ENCODE measurements around the gene SPATC1L.
A peak's percentile ranks its signal among the peaks of the same experiment; 100 is the strongest.

SPATC1L gene

DNA sequence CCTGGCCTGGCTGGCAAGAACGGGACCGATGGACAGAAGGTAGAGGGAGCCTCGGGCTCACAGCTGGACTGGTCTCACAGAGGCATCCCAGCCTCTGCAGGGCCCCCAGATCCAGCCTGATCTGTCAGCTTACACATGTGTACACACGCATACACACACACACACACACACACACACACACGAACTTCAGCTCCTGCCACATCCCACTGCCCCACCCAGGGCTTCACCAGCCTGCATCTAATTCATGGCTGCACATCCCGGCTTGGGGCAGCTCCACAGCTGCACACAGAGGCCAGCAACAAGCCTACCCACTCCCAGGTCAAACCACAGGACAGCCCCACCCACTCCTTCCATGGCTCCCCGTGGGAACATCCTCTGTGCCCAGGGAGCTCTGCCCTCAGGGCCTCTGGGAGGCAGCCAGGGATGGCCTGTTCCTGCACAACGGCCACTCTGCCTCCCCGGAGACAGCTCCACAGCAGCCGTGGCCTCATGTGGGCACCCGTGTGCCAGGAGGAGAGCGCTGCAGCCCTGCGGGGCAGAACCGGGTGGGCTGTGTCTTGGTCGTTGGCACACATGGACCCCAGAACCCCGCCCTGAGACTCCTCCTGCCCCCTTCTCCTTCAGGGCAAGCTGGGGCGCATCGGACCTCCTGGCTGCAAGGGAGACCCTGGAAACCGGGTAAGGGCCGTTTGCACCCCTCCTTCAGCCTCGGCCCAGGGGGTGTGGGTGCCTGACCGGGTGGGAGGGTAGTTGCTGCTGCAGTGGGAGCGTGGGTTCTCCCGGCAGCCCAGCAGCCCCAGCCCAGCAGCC lies 67.3 kb downstream of the SPATC1L start:
- Histone ChIP-seq H3K9me3 (ENCODE audit: control insufficient read depth in 2 of 2, low read length in 2 of 2) (no peaks in the 10 kb centered on the region), H3K9ac (ENCODE audit: low read depth in 1 of 2, low read length in 2 of 2) (no peak overlapping the region), H3K4me3 (ENCODE audit: low read length in 2 of 2) (no peak overlapping the region), H3K4me1 (ENCODE audit: control insufficient read depth in 2 of 2, insufficient read depth in 2 of 2, low read length in 2 of 2) (no peaks in the 10 kb centered on the region), H3K27ac (ENCODE audit: low read depth in 2 of 2, low read length in 2 of 2) (no peak overlapping the region), H3K36me3 (ENCODE audit: control insufficient read depth in 2 of 2, insufficient read depth in 2 of 2, low read length in 2 of 2) (peaks cover 4% of the 10 kb centered on the region in 2 donors), H3K27me3 (ENCODE audit: control insufficient read depth in 2 of 2, insufficient read depth in 2 of 2, low read length in 2 of 2) (no peaks in the 10 kb centered on the region)

DNA sequence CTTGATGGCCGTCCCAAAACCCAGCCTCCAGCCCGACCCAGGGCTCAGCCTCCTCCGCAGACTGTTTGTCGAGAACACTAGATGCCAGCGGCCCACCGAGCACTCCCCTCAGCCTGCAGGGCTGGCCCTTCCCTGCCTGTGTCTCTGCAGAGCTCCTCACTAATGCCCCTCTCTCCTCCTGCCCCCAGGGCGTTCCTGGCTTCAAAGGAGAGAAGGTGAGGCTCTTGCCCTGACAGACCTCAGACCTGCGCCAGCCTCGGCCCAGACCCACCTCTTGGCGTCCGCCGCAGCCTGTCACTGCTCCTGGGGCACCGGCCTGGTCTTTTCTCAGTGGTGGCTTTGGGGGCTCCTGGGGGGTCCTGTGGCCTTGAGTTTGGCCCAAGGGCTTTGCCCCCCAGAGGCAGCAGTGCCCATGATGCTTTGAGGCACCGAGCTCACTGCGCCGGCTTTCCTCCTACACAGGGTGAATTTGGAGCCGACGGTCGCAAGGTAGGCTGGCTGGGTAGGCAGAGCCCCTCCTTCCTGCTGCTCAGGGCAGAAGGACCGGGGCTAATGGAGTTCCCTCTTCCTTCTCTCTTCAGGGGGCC lies 68.0 kb downstream of the SPATC1L start:
- Histone ChIP-seq H3K4me3 (ENCODE audit: low read length in 2 of 2) (no peak overlapping the region), H3K4me1 (ENCODE audit: control insufficient read depth in 2 of 2, insufficient read depth in 2 of 2, low read length in 2 of 2) (no peaks in the 10 kb centered on the region), H3K9me3 (ENCODE audit: control insufficient read depth in 2 of 2, low read length in 2 of 2) (no peaks in the 10 kb centered on the region), H3K27ac (ENCODE audit: low read depth in 2 of 2, low read length in 2 of 2) (no peak overlapping the region), H3K9ac (ENCODE audit: low read depth in 1 of 2, low read length in 2 of 2) (no peak overlapping the region), H3K27me3 (ENCODE audit: control insufficient read depth in 2 of 2, insufficient read depth in 2 of 2, low read length in 2 of 2) (no peaks in the 10 kb centered on the region), H3K36me3 (ENCODE audit: control insufficient read depth in 2 of 2, insufficient read depth in 2 of 2, low read length in 2 of 2) (peaks cover 4% of the 10 kb centered on the region in 2 donors)

DNA sequence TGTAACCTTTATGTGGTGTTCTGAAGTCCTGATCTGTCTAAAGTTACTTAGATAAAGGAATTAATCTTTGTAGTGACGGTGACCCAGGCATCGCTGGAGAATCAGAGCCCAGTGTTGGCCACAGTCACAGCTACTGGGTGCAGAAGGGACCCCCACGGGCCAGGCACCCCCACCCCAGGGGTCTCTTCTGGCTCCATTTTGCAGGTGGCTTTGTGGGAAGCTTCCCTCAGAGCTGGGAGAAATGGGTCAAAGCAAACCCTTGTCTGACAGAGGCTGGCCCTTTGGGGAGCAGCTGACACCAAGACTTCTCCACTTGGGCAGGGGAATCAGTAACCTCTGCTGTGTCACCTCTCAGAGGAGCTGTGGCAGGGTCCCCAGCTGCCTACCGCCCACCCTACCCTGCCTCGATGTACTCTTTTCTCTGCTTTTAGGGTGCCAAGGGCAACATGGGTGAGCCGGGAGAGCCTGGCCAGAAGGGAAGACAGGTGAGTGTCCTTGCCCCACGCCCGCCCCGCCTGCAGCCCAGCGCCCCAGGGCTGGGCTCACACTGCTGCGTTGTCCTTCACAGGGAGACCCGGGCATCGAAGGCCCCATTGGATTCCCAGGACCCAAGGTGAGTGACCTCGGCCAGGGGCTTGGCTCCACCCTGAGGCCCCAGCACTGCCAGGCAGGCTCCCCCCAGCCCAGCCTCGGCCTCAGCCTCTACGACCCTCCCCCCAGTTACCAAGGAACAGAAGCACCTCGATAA lies 68.6 kb downstream of the SPATC1L start:
- H3K36me3 ChIP-seq (ENCODE audit: control insufficient read depth in 2 of 2, insufficient read depth in 2 of 2, low read length in 2 of 2), result peaks cover 4% of the 10 kb centered on the region in 2 donors
- H3K9me3 ChIP-seq (ENCODE audit: control insufficient read depth in 2 of 2, low read length in 2 of 2), result no peaks in the 10 kb centered on the region
- no peak overlapping the region for H3K27ac ChIP-seq (ENCODE audit: low read depth in 2 of 2, low read length in 2 of 2)

DNA sequence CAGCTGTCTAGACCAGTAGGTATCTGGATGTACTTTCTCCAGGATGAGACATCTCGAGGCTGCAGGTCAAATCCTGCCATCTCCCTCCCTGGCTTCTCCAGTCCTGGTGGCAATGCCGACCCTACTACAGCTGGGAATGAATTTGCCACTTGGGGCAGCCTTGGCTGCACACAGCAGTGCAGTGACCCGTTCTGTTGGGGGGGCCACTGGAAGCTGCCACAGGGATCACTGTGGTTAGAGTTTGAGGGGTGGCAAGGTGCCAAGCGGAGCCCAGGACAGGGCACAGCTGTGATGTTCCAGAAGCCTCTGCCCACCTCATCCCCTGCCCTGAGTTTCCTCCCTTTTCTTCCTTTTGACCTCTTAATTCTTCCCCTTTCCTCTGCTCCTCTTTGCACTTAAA lies 69.3 kb downstream of the SPATC1L start:
- Histone ChIP-seq H3K27me3 (ENCODE audit: control insufficient read depth in 2 of 2, insufficient read depth in 2 of 2, low read length in 2 of 2) (no peaks in the 10 kb centered on the region), H3K4me3 (ENCODE audit: low read length in 2 of 2) (no peak overlapping the region), H3K9ac (ENCODE audit: low read depth in 1 of 2, low read length in 2 of 2) (no peak overlapping the region), H3K4me1 (ENCODE audit: control insufficient read depth in 2 of 2, insufficient read depth in 2 of 2, low read length in 2 of 2) (no peaks in the 10 kb centered on the region), H3K27ac (ENCODE audit: low read depth in 2 of 2, low read length in 2 of 2) (no peak overlapping the region), H3K9me3 (ENCODE audit: control insufficient read depth in 2 of 2, low read length in 2 of 2) (no peaks in the 10 kb centered on the region), H3K36me3 (ENCODE audit: control insufficient read depth in 2 of 2, insufficient read depth in 2 of 2, low read length in 2 of 2) (peaks cover 4% of the 10 kb centered on the region in 2 donors)

More for the DNA sequence above, 68.6 kb downstream of the SPATC1L start:
- Histone ChIP-seq H3K4me1 (ENCODE audit: control insufficient read depth in 2 of 2, insufficient read depth in 2 of 2, low read length in 2 of 2) (no peaks in the 10 kb centered on the region), H3K27me3 (ENCODE audit: control insufficient read depth in 2 of 2, insufficient read depth in 2 of 2, low read length in 2 of 2) (no peaks in the 10 kb centered on the region), H3K9ac (ENCODE audit: low read depth in 1 of 2, low read length in 2 of 2) (no peak overlapping the region), H3K4me3 (ENCODE audit: low read length in 2 of 2) (no peak overlapping the region)

DNA sequence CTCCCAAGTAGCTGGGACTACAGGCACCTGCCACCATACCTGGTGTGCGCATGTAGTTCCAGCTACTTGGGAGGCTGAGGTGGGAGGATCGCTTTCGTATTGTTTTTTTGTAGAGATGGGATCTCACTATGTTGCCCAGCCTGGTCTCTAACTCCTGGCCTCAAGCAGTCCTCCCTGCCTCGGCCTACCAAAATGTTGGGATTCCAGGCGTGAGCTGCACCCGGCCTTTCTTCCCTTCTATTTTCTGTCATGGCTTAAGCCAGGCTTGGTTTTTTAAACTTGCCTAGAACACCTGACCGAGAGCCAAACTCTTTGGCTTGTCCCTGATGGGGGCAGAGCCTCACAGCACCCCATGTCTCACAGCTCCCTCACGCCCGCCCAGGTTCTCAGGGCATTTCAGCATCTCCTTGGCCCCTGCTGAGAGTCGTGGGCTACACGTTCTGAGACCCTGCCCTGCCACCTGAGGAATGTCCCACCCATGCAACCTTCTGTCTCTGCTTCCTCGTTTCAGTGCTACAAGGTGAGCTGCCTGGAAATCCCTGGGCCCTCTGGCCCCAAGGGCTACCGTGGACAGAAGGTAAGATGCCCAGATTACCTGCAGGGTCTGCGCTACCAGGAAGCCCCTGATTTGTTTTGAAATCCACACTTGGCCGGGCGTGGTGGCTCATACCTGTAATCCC lies 70.6 kb downstream of the SPATC1L start:
- H3K9me3 ChIP-seq (ENCODE audit: control insufficient read depth in 2 of 2, low read length in 2 of 2), result no peaks in the 10 kb centered on the region
- H3K4me1 ChIP-seq (ENCODE audit: control insufficient read depth in 2 of 2, insufficient read depth in 2 of 2, low read length in 2 of 2), result no peaks in the 10 kb centered on the region
- H3K36me3 ChIP-seq (ENCODE audit: control insufficient read depth in 2 of 2, insufficient read depth in 2 of 2, low read length in 2 of 2), result peaks cover 2 to 4% of the 10 kb centered on the region in 2 donors

DNA sequence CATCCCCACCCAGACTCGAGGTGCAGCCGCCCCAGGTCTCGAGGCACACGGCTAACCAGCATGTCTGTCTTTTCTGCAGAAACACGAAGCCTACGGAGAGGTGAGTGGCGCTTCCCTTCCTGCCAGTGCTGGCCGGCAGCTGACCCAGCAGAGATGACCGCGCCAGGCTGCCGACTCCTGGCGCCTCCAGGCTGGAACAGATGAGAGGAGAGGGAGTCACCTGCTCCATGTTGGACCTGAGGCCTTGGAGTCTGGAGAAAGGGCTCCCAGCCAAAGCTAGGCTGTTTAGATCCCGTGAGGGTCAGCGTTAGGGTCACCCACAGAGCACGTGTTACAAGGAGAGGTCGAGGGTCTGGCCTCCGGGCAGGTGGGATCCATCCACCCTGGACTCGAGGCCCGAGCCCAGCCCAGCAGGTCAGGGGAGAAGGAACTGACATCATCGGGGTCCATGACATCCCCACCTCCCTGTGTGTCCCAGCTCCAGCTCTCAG lies 71.5 kb downstream of the SPATC1L start:
- peaks cover 1 to 4% of the 10 kb centered on the region in 2 donors for H3K36me3 ChIP-seq (ENCODE audit: control insufficient read depth in 2 of 2, insufficient read depth in 2 of 2, low read length in 2 of 2)

More for the DNA sequence above, 70.6 kb downstream of the SPATC1L start:
- Histone ChIP-seq H3K27ac (ENCODE audit: low read depth in 2 of 2, low read length in 2 of 2) (no peak overlapping the region), H3K4me3 (ENCODE audit: low read length in 2 of 2) (no peak overlapping the region), H3K9ac (ENCODE audit: low read depth in 1 of 2, low read length in 2 of 2) (no peak overlapping the region), H3K27me3 (ENCODE audit: control insufficient read depth in 2 of 2, insufficient read depth in 2 of 2, low read length in 2 of 2) (no peaks in the 10 kb centered on the region)

DNA sequence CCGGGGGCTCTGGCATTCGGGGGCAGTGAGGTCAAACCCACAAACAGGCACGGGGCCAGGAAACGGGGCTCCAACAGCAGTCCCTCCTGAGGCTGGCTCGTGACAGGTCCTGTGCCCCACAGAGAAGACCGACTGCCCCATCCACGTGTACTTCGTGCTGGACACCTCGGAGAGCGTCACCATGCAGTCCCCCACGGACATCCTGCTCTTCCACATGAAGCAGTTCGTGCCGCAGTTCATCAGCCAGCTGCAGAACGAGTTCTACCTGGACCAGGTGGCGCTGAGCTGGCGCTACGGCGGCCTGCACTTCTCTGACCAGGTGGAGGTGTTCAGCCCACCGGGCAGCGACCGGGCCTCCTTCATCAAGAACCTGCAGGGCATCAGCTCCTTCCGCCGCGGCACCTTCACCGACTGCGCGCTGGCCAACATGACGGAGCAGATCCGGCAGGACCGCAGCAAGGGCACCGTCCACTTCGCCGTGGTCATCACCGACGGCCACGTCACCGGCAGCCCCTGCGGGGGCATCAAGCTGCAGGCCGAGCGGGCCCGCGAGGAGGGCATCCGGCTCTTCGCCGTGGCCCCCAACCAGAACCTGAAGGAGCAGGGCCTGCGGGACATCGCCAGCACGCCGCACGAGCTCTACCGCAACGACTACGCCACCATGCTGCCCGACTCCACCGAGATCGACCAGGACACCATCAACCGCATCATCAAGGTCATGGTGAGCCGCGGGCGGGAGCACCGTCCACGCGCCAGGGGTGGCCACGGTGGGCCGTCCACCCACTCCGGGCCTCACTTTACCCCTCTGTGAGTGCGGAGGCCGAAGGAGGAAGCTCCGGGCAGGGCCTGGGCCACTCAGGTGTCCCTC lies 72.2 kb downstream of the SPATC1L start:
- Histone ChIP-seq H3K36me3 (ENCODE audit: control insufficient read depth in 2 of 2, insufficient read depth in 2 of 2, low read length in 2 of 2) (peaks cover 0 to 4% of the 10 kb centered on the region in 2 donors), H3K9ac (ENCODE audit: low read depth in 1 of 2, low read length in 2 of 2) (no peak overlapping the region)

More for the DNA sequence above, 71.5 kb downstream of the SPATC1L start:
- Histone ChIP-seq H3K4me3 (ENCODE audit: low read length in 2 of 2) (no peak overlapping the region), H3K27ac (ENCODE audit: low read depth in 2 of 2, low read length in 2 of 2) (no peak overlapping the region), H3K9ac (ENCODE audit: low read depth in 1 of 2, low read length in 2 of 2) (no peak overlapping the region), H3K9me3 (ENCODE audit: control insufficient read depth in 2 of 2, low read length in 2 of 2) (no peaks in the 10 kb centered on the region), H3K4me1 (ENCODE audit: control insufficient read depth in 2 of 2, insufficient read depth in 2 of 2, low read length in 2 of 2) (no peaks in the 10 kb centered on the region), H3K27me3 (ENCODE audit: control insufficient read depth in 2 of 2, insufficient read depth in 2 of 2, low read length in 2 of 2) (no peaks in the 10 kb centered on the region)

DNA sequence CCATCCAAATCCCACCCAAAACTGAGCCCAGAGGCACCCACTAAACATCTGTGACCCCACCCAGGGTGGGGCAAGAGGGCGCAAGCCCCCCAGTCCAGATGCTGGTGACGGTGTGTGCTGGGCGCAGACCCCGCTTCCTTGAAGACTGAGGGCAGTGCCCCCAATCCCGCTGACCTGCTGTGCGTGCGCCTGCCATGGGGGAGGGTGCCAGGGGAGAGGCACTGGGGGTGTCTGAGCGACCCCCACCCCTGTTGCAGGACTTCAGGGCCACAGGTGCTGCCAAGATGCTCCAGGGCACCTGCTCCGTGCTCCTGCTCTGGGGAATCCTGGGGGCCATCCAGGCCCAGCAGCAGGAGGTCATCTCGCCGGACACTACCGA lies 73.1 kb downstream of the SPATC1L start:
- Histone ChIP-seq H3K27ac (ENCODE audit: low read depth in 2 of 2, low read length in 2 of 2) (peak overlapping the region in 1 of 2 donors; percentile 16), H3K9ac (ENCODE audit: low read depth in 1 of 2, low read length in 2 of 2) (no peak overlapping the region), H3K9me3 (ENCODE audit: control insufficient read depth in 2 of 2, low read length in 2 of 2) (no peaks in the 10 kb centered on the region), H3K4me3 (ENCODE audit: low read length in 2 of 2) (no peak overlapping the region), H3K4me1 (ENCODE audit: control insufficient read depth in 2 of 2, insufficient read depth in 2 of 2, low read length in 2 of 2) (no peaks in the 10 kb centered on the region), H3K27me3 (ENCODE audit: control insufficient read depth in 2 of 2, insufficient read depth in 2 of 2, low read length in 2 of 2) (no peaks in the 10 kb centered on the region), H3K36me3 (ENCODE audit: control insufficient read depth in 2 of 2, insufficient read depth in 2 of 2, low read length in 2 of 2) (peaks cover 0 to 4% of the 10 kb centered on the region in 2 donors)

More for the DNA sequence above, 72.2 kb downstream of the SPATC1L start:
- Histone ChIP-seq H3K27ac (ENCODE audit: low read depth in 2 of 2, low read length in 2 of 2) (no peak overlapping the region), H3K27me3 (ENCODE audit: control insufficient read depth in 2 of 2, insufficient read depth in 2 of 2, low read length in 2 of 2) (no peaks in the 10 kb centered on the region), H3K9me3 (ENCODE audit: control insufficient read depth in 2 of 2, low read length in 2 of 2) (no peaks in the 10 kb centered on the region), H3K4me3 (ENCODE audit: low read length in 2 of 2) (no peak overlapping the region), H3K4me1 (ENCODE audit: control insufficient read depth in 2 of 2, insufficient read depth in 2 of 2, low read length in 2 of 2) (no peaks in the 10 kb centered on the region)

Measured in mucosa of rectum (tissue), 2 donors.